SU-DHL-6 (cell line): Measurements from ENCODE around the gene SLC11A1.

Experiments
- H2AFZ ChIP-seq: fragments of 200-600 bp; sonication (generic); 2 replicates; pipeline ENCODE4 v1.6.1; 2014; ENCODE audit warnings: low read depth, mild to moderate bottlenecking, moderate library complexity, mixed read lengths, antibody characterized with exemption, low read length; ENCODE audit not compliant: severe bottlenecking
- H3F3A ChIP-seq: fragments of 200-600 bp; shearing (Covaris generic); 2 replicates; pipeline ENCODE4 v1.6.0; 2016; ENCODE audit warnings: antibody characterized with exemption, mild to moderate bottlenecking; ENCODE audit not compliant: insufficient read depth
- H3K27ac ChIP-seq: fragments of 200-600 bp; sonication (generic); 2 replicates; pipeline ENCODE4 v1.5.1; 2016; ENCODE audit warnings: low read depth, mild to moderate bottlenecking, low read length, moderate library complexity, mixed read lengths
- H3K27me3 ChIP-seq: fragments of 200-600 bp; sonication (generic), shearing (Covaris generic); 2 replicates; pipeline ENCODE4 v1.6.0; 2014; ENCODE audit warnings: mild to moderate bottlenecking, low read length
- H3K36me3 ChIP-seq: fragments of 200-600 bp; sonication (generic); 2 replicates; pipeline ENCODE4 v1.6.1; 2014; ENCODE audit warnings: mild to moderate bottlenecking, low read length, mixed read lengths
- H3K4me2 ChIP-seq: fragments of 300-600, 200-600 bp; shearing (Covaris generic), sonication (generic); 2 replicates; pipeline ENCODE4 v1.6.0; 2014; ENCODE audit warnings: low read length, low read depth, mild to moderate bottlenecking; ENCODE audit not compliant: poor library complexity, severe bottlenecking
- H3K4me3 ChIP-seq: fragments of 200-600 bp; sonication (generic); 2 replicates; pipeline ENCODE4 v1.5.1; 2014; ENCODE audit warnings: antibody characterized with exemption, low read length, mild to moderate bottlenecking, mixed read lengths; ENCODE audit not compliant: insufficient read depth, poor library complexity, severe bottlenecking
- H3K79me2 ChIP-seq: fragments of 200-600 bp; sonication (generic); 2 replicates; pipeline ENCODE4 v1.6.1; 2014; ENCODE audit warnings: mild to moderate bottlenecking, low read length, moderate library complexity; ENCODE audit not compliant: insufficient read depth
- H3K9ac ChIP-seq: fragments of 200-600 bp; sonication (generic); 2 replicates; pipeline ENCODE4 v1.7.0; 2014; ENCODE audit warnings: mild to moderate bottlenecking, low read length
- H3K9me2 ChIP-seq: fragments of 200-600 bp; sonication (generic); replicated peaks from 2 replicates; pipeline ENCODE4 v1.6.1; 2014; ENCODE audit warnings: low read length; ENCODE audit not compliant: insufficient read depth
- H3K9me3 ChIP-seq: fragments of 200-600 bp; sonication (generic); 2 replicates; pipeline ENCODE4 v1.6.1; 2014; ENCODE audit warnings: low read length, mixed read lengths; ENCODE audit not compliant: insufficient read depth
- H4K20me1 ChIP-seq: fragments of 200-600 bp; sonication (generic); 2 replicates; pipeline ENCODE4 v1.6.1; 2014; ENCODE audit warnings: low read depth, mild to moderate bottlenecking, antibody characterized with exemption, low read length, moderate library complexity, mixed read lengths
- CTCF ChIP-seq: fragments of 200-600 bp; sonication (generic); IDR thresholded peaks from one replicate; pipeline ENCODE4 v1.5.1; 2017; ENCODE audit warnings: antibody characterized with exemption, mild to moderate bottlenecking, low read length, moderate library complexity; ENCODE audit not compliant: insufficient read depth, poor library complexity, severe bottlenecking
- EZH2phosphoT487 ChIP-seq: fragments of 200-600 bp; sonication (generic), shearing (Covaris generic); conservative IDR thresholded peaks from 2 replicates; pipeline ENCODE4 v1.6.1; 2018; ENCODE audit warnings: mild to moderate bottlenecking, antibody characterized with exemption, low read length, moderate library complexity, mixed read lengths

SLC11A1 gene

GRCh38 chr2:218421027-218421426 is 39.0 kb downstream of the SLC11A1 start:
- H3K9me3 ChIP-seq, result no peaks in the 10 kb centered on the region
- H3K9me2 ChIP-seq, result no peaks in the 10 kb centered on the region
- no peaks in the 10 kb centered on the region for H3K27me3 ChIP-seq
- no peak overlapping the region for H3K9ac ChIP-seq
- H3K79me2 ChIP-seq, result no peaks in the 10 kb centered on the region
- no peak overlapping the region for H3K4me3 ChIP-seq
- no peaks in the 10 kb centered on the region for H3K36me3 ChIP-seq
- no peak overlapping the region for H2AFZ ChIP-seq
- H3K27ac ChIP-seq, result no peak overlapping the region
- H3F3A ChIP-seq, result no peaks in the 10 kb centered on the region
- no peak for TF ChIP-seq EZH2phosphoT487
- TF ChIP-seq CTCF, result no peak
- no peaks in the 10 kb centered on the region for H4K20me1 ChIP-seq
- H3K4me2 ChIP-seq, result no peak overlapping the region

GRCh38 chr2:218422403-218423086 is 40.5 kb downstream of the SLC11A1 start:
- no peak overlapping the region for H3K27ac ChIP-seq
- no peaks in the 10 kb centered on the region for H3K9me2 ChIP-seq
- H3K36me3 ChIP-seq, result no peaks in the 10 kb centered on the region
- no peak for TF ChIP-seq EZH2phosphoT487
- no peak for TF ChIP-seq CTCF
- H3K9ac ChIP-seq, result no peak overlapping the region
- no peaks in the 10 kb centered on the region for H3K79me2 ChIP-seq
- no peaks in the 10 kb centered on the region for H3F3A ChIP-seq
- no peaks in the 10 kb centered on the region for H4K20me1 ChIP-seq
- H3K4me3 ChIP-seq, result no peak overlapping the region
- H2AFZ ChIP-seq, result no peak overlapping the region
- H3K4me2 ChIP-seq, result no peak overlapping the region
- H3K9me3 ChIP-seq, result no peaks in the 10 kb centered on the region
- no peaks in the 10 kb centered on the region for H3K27me3 ChIP-seq

GRCh38 chr2:218423584-218423983 is 41.5 kb downstream of the SLC11A1 start:
- H3F3A ChIP-seq, result no peaks in the 10 kb centered on the region
- TF ChIP-seq CTCF (no peak), EZH2phosphoT487 (no peak)
- no peaks in the 10 kb centered on the region for H3K36me3 ChIP-seq
- H2AFZ ChIP-seq, result no peak overlapping the region
- no peaks in the 10 kb centered on the region for H3K27me3 ChIP-seq
- H3K4me2 ChIP-seq, result no peak overlapping the region
- H3K79me2 ChIP-seq, result no peaks in the 10 kb centered on the region
- H3K9ac ChIP-seq, result no peak overlapping the region
- no peak overlapping the region for H3K4me3 ChIP-seq
- H4K20me1 ChIP-seq, result no peaks in the 10 kb centered on the region
- H3K27ac ChIP-seq, result no peak overlapping the region
- no peaks in the 10 kb centered on the region for H3K9me2 ChIP-seq
- no peaks in the 10 kb centered on the region for H3K9me3 ChIP-seq
